Endothelial cell (in vitro differentiated cells): ENCODE results near the gene ENPP3. TPM values are rescaled to one million over a fixed set of nuclear protein-coding genes. Genes with fewer than 3 reads are reported as not detected.

ENCODE experiments used
- DNase-seq: peaks from one replicate; pipeline ENCODE4 v3.0.0; 2021; ENCODE audit warnings: low spot score
- H3K27ac Mint-ChIP-seq: one replicate; pipeline ENCODE4 v1.8.0; 2021; ENCODE audit warnings: mixed read lengths, inconsistent platforms; ENCODE audit not compliant: unreplicated experiment
- H3K27me3 Mint-ChIP-seq: one replicate; pipeline ENCODE4 v1.8.0; 2021; ENCODE audit warnings: mild to moderate bottlenecking, moderate library complexity, mixed read lengths, inconsistent platforms; ENCODE audit not compliant: unreplicated experiment
- H3K36me3 Mint-ChIP-seq: one replicate; pipeline ENCODE4 v1.8.0; 2021; ENCODE audit warnings: mild to moderate bottlenecking, low read depth, mixed read lengths, inconsistent platforms; ENCODE audit not compliant: unreplicated experiment
- H3K4me1 Mint-ChIP-seq: one replicate; pipeline ENCODE4 v1.8.0; 2021; ENCODE audit warnings: mild to moderate bottlenecking, mixed read lengths, inconsistent platforms; ENCODE audit not compliant: unreplicated experiment
- H3K4me3 Mint-ChIP-seq: one replicate; pipeline ENCODE4 v1.8.0; 2021; ENCODE audit warnings: mild to moderate bottlenecking, mixed read lengths, inconsistent platforms; ENCODE audit not compliant: unreplicated experiment
- H3K9me3 Mint-ChIP-seq: one replicate; pipeline ENCODE4 v1.8.0; 2021; ENCODE audit warnings: mixed read lengths, inconsistent platforms; ENCODE audit not compliant: unreplicated experiment
- CTCF ChIP-seq: fragments of 200-600 bp; sonication (generic); IDR thresholded peaks from one replicate; pipeline ENCODE4 v1.5.0; 2021; ENCODE audit warnings: antibody characterized with exemption; ENCODE audit not compliant: unreplicated experiment
- total RNA-seq: library from RNA; stranded (reverse); fragmentation: NEBNext Ultra II Directional; extraction: Animal tissue kit (Norgen Biotek cat#: 25700); gene quantifications from one replicate; pipeline ENCODE4 v1.2.1, GENCODE V29; 2021; ENCODE audit not compliant: unreplicated experiment

ENPP3 gene
- total RNA-seq, 1 donor from 2014 or later: 0.64 TPM

DNA sequence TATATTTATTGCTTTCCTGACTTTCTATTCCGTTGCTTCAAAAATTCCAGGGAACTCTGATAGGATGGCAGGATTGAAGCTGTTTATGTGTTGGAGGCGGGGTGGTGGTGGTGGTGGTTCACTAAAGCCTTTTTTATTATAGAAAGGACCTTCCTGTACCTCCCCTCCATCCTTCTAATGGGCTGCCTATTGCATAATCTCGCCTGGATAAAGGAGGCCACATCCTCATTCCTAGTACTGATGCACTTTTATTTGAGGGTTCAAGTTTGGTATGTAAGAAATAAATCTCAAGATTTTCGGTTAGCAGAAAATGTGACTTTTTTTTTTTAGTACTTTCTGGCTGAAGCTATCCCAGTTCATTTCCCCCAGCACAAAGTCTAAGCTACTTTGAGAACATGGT lies 92.4 kb downstream of the ENPP3 start:
- Mint-ChIP-seq H3K4me1 (peaks cover 14% of the 10 kb centered on the region), H3K27ac (no peak overlapping the region), H3K27me3 (peaks cover 1% of the 10 kb centered on the region), H3K4me3 (no peak overlapping the region), H3K36me3 (no peaks in the 10 kb centered on the region), H3K9me3 (no peaks in the 10 kb centered on the region)
- no peak for DNase-seq
- no peak for TF ChIP-seq CTCF

- no peaks in the 10 kb centered on the region for H3K36me3 Mint-ChIP-seq
- peaks cover 14% of the 10 kb centered on the region for H3K4me1 Mint-ChIP-seq
- no peak overlapping the region for H3K4me3 Mint-ChIP-seq
- no peak for TF ChIP-seq CTCF
- no peaks in the 10 kb centered on the region for H3K9me3 Mint-ChIP-seq
- DNase-seq: no peak
- peaks cover 1% of the 10 kb centered on the region for H3K27me3 Mint-ChIP-seq
- H3K27ac Mint-ChIP-seq: no peak overlapping the region
Observed at GRCh38 chr6:131730264-131730663, 93.2 kb downstream of the ENPP3 start.

GRCh38 chr6:131731224-131731623 lies 94.1 kb downstream of the ENPP3 start:
- no peak for TF ChIP-seq CTCF
- Mint-ChIP-seq H3K9me3 (no peaks in the 10 kb centered on the region), H3K36me3 (no peaks in the 10 kb centered on the region), H3K4me1 (peaks cover 14% of the 10 kb centered on the region), H3K27ac (no peak overlapping the region), H3K27me3 (peaks cover 1% of the 10 kb centered on the region), H3K4me3 (no peak overlapping the region)
- no peak for DNase-seq

GRCh38 chr6:131733376-131734016 lies 96.4 kb downstream of the ENPP3 start:
- Mint-ChIP-seq H3K4me1 (peaks cover 9% of the 10 kb centered on the region), H3K36me3 (no peaks in the 10 kb centered on the region), H3K4me3 (no peak overlapping the region), H3K27me3 (peaks cover 1% of the 10 kb centered on the region), H3K27ac (no peak overlapping the region), H3K9me3 (no peaks in the 10 kb centered on the region)
- no peak for TF ChIP-seq CTCF
- no peak for DNase-seq

GRCh38 chr6:131736003-131736596 lies 99.0 kb downstream of the ENPP3 start:
- no peak overlapping the region for H3K4me3 Mint-ChIP-seq
- H3K36me3 Mint-ChIP-seq: no peaks in the 10 kb centered on the region
- no peak for DNase-seq
- H3K27ac Mint-ChIP-seq: no peak overlapping the region
- no peak for TF ChIP-seq CTCF
- H3K4me1 Mint-ChIP-seq: peaks cover 4% of the 10 kb centered on the region
- no peaks in the 10 kb centered on the region for H3K27me3 Mint-ChIP-seq
- no peaks in the 10 kb centered on the region for H3K9me3 Mint-ChIP-seq
